ENCODE data around the gene LACTB.

LACTB gene, protein sequence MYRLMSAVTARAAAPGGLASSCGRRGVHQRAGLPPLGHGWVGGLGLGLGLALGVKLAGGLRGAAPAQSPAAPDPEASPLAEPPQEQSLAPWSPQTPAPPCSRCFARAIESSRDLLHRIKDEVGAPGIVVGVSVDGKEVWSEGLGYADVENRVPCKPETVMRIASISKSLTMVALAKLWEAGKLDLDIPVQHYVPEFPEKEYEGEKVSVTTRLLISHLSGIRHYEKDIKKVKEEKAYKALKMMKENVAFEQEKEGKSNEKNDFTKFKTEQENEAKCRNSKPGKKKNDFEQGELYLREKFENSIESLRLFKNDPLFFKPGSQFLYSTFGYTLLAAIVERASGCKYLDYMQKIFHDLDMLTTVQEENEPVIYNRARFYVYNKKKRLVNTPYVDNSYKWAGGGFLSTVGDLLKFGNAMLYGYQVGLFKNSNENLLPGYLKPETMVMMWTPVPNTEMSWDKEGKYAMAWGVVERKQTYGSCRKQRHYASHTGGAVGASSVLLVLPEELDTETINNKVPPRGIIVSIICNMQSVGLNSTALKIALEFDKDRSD

DNA sequence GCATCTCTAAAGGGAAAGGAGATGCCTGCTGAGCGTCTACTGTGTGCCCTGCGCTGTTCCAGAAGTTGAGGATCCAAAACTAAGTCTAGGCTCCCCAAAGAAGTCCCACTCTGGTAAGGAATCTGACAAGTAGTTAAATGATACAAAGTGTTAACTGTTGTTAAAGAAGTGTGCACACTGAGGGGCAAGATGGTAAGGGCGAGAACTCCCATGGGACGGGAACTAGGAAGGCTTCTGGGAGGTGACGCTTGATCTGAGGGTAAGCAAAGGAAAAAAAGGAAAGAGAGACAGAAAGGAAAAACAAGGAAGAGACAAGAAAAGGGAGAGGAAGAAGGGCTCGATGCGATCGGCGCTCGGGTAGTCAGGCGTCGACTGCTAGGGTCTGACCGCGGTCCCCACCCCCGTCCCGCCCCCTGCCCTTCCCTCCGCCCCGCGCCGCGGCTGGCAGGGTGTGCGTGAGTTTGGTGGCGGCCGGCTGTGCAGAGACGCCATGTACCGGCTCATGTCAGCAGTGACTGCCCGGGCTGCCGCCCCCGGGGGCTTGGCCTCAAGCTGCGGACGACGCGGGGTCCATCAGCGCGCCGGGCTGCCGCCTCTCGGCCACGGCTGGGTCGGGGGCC, at the start of gene LACTB:
TSS of gene LACTB (plus strand) at position 480 of the 620 bp plus-strand sequence. CDS start at position 491, 11 bp downstream.
- peak; percentile 88 for DNase-seq (ENCODE audit: low spot score)

DNA sequence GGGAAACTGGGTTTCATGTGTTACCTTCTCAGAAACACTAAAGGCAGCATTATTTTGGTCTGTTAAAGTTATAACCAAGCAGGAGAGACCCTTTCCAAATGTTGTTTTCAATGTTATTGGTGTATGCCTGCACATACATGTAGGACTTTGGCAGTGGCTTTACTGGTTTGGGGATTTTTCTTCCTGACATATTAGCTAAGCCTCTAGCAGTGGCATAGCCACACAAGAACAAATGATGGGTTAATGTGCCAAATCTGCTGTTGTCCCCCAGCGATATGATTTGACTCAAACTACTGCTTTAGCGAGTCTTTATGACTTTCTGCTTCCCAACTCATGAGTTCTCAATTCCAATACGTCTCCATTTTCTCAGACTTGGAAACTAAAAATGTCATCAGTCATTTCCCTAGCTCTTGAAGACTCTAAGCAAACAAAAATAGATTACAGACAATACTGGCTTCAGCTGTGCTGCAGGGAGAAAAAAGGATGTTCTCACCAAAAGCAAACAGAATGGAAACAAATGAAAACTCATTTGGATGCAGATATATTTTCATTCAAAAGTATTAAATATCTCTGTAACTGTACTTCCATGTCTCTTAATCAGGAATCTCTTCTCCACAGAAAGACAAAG, 49.5 kb upstream of the LACTB start:
- no peak for DNase-seq (ENCODE audit: low spot score)

DNA sequence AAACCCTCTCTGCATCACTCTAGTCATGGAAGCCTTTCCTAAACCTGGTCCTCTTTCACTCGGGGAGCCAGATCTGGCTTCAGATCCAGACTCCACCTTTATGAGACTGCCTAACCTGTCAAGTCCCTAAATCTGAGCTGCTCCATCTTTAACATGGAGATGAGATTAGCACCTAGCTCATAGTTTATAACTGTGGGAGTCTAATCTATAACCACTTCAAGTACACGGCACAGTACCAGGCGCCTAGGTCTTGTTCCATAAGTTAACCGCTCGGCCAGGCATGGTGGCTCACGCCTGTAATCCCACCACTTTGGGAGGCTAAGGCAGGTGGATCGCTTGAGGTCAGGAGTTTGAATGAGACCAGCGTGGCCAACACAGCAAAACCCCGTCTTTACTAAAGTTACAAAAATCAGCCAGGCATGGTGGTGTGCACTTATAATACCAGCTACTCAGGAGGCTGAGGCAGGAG, 48.8 kb upstream of the LACTB start:
- no peak for DNase-seq (ENCODE audit: low spot score)

DNA sequence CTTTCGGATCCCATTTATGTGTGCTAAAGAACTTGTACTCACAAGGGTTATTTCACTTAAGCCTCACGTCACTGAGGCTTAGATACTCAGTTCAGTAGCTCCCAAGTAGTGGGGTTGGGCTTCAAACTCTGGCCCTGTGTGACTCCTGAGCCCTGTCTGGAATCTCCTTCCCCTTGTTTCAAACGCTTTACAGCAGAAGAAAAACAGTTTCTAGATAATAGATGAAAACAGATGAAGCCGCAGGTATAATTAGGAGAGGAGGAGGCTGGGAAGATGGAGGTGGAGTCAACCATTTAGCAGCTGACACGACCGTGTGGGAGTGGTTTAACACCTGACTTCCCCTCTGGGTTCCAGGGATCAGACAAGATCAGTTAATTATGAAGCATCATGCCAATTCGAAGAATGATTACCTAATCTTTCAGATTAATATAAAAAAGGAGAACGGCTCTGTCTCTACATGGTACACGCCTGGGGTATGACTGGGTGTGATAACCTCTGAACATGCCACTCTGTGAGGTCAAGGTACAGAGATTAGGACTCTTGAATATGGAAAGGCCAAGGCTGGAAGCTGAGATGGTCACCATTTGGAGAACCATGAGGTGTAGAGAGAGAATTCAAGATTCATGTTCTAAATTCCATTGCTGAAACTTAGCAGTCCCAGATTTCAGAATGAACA, 48.0 kb upstream of the LACTB start:
- DNase-seq (ENCODE audit: low spot score), result no peak

DNA sequence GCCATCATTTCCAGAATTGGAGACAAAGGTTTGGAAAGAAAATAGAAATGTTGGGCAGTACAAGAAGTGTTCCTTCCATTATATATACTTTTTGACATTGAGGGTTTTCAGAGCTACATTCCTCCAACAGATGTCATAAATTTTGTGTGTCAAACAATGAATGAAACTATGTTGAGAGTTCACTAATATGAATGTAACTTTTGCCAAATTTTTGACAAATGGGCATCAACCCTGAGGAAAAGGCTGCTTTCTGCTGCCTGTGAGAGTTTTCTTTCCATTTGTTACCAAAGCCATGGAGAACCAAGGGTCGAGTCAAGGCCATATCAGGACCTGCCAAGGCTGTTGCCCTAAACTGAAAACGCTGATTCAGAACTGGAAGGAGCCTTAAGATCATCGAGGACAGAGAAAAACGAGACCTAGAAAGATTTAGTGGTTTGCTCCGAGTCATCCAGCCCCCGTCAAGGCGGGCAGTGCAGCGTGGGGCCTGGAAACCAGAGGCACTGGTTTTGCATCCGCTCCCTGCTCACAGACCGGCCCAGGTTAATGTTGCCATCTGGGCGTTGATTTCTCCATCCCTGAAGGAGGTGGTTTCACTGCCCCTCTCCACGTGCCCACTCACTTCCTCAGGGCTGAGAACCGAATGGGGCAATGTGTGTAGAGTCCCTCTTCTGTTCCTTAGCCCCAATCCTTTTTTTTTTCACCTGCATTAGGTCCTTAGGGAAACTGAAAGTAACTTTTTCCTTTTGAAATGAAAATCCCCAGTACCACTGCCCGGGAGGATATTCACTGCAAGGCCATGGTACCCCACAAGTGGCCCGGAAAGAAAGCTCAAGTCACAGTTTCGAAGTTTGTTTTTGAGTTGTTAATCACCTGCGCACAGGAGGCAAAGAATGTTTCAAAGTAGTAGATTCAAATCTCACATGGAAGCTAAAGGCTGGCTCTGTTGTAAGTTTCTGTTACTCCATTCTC, 46.4 kb upstream of the LACTB start:
- no peak for DNase-seq (ENCODE audit: low spot score)

DNA sequence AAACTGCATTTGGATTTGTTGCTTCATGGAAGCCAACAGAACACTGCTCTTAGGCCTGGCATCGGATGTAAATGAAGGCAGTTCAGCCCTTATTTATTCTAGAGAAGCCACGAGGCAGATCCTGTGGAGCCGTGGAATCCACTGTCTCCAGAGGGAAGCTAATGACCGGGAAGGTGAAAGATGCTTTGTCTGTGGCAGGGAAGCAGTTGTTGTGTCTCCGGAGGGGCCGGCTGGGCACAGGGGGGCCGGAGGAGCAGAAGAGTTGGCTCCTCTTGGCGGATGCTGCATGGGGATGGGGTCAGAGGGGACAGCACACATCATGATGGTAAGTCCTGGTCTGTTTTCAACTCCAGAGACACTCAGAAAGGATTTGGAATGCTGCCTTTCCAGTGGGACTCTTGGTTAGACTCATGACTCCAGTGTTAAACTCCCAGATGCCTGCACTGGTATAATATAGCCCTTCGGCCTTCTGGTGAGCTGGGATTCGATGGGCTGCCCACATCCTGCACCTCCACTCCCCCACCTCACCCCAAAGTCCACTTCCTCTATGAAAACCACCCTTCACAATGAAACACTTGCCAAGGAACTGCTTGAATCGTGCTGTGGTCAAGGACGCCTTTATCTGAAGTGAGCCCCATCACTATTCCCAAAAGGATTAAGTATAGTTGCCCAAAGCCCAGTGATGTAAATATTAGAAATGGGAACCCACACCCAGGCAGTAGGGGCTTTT, 45.5 kb upstream of the LACTB start:
- DNase-seq (ENCODE audit: low spot score), result no peak

DNA sequence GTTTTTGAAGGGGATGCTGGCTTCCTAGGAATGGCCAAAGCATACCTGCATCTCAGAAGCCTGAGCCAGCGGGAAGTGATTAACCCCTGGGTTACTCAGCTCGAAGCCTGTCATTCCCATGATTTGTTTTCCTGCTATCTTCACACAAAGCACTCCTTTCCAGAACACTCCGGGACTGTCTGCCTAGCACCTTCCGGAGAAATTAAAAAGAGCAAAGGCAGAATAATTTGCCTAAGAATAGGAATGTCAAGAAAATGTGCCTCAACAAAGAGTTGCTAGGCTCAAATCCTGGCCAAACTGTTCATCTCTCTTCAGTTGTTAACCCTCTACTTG, 45.0 kb upstream of the LACTB start:
- DNase-seq (ENCODE audit: low spot score), result no peak

DNA sequence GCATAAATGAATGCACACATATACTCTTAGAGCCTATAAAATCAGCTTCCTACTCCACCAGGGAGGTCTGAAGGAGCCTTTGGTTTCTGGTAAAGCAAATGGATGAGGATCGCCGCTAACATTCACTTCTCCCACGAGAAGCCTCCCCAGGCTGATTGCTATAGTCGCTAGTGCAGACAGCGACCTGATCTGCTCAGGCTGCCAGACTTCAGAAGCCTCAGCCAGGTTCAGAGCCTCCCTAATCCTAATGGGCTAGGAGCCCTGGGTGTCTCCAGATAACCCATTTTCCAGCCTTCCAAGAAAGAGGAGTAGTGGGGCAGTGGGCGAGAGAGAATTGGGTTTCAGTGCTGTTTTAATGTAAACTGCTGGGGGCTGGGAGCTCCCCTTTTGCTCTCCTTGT, 43.7 kb upstream of the LACTB start:
- DNase-seq (ENCODE audit: low spot score), result no peak

DNA sequence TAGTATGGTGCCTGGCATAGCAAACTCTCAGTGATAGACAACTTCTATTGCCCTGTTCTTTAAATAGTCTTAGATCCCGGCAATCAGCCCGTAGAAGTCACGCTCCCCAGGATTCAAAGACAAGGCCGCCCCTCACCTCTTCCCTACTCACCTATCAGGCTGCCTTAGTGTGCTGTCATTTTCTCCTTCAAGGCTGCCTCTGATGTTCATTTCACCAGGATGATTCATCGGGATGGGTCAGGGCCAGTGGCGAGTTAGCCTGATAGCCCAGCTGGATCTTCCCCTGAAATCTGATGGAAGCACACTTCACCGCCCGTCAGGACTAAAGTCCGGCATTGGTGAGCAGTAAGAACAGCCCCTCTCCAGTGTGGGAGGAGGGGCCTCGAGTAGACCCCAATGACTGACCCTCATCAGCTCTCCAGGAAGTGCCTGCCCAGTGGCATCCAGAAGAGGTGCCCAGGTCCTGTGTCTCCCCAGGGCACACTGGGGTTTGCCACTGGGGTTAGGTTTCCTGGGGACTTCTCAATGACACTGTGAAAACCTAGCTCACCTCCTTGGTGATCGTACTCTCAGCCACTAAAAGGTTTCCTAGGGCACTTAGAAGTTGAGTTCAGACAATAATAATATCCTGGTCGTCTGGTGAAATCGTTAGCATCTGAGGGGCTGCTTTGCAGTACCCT, 41.6 kb upstream of the LACTB start:
- no peak for DNase-seq (ENCODE audit: low spot score)

DNA sequence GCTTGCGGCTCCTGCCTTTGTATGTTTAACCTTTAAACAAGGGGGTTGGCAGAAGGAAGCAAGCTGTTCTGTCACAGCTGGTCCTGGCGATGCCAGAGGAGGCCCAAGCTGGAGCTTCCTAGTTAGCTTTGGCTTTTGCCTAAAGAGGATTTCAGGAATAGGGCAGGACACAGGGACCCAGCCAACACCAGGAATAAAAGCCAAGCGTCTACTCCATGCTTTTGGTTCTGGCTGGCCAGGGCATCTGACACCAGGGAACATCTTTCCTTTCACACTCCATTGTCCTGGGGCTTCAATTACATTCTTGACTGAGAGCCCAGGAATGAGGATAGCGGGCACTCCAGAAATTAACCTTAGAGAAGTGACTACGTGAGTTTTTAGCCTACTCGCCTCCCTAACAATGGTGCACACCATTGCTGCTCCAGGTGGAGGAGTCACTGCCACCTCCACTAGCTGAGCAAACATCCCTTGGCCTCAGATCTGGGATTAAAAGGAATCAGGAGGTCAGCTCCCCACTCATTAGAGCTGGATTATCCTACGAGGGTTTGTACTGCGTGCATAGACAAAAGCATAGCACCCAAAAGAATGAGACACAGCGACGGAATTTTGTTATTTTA, 40.9 kb upstream of the LACTB start:
- DNase-seq (ENCODE audit: low spot score), result no peak

DNA sequence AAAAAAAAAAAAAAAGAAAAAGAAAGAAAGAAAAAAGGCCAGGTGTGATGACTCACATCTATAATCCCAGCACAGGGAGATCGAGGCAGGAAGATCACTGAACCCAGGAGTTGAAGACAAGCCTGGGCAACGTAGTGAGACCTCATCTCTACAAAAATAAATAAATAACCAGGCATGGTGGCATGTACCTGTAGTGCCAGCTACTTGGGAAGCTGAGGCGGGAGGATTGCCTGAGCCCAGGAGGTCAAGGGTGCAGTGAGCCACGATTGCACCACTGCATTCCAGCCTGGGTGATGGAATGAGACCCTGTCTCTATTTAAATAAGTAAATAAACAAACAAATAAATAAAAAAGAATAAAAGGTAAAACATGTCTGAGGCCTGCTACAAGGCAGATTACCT, 39.3 kb upstream of the LACTB start:
- no peak for DNase-seq (ENCODE audit: low spot score)

DNA sequence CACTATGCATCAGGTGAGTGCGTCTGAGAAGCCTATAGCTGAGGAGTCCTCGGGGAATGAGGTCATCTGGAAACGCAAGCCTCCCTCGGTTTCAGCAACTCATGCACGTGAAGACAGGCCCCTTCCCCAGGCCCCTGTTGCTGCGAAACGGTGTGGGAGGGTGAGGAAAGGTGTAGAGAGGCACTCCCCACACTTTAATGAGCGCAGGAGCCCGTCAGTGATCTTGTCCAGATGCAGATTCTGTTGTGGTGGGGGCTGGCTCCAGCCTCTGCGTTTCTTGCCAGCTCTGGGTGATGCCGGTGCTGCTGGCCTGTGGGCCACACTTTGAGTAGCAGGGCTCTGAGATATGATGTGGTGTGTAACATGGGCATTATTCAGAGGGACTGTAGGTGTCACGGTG, 38.6 kb upstream of the LACTB start:
- DNase-seq (ENCODE audit: low spot score), result no peak

DNA sequence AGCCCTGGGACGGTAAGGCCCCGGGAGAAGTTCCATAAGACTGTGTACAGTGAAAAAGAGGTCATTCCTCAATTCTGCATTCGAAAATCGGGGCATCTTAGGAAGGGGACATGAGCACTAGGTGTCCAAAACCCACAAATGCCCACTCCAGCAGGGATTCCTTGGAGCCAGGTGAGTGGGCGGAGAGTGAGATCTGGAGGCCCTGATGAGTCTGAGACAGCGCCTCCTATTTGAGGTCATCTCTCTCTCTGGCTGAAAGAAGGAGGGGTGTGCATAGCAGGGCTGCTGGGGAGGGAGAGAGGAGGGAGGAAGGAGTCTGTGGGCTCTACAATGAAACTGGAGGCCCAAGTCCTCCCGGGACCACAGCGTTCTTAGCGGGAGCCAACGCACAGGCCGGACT, 38.1 kb upstream of the LACTB start:
- no peak for DNase-seq (ENCODE audit: low spot score)

DNA sequence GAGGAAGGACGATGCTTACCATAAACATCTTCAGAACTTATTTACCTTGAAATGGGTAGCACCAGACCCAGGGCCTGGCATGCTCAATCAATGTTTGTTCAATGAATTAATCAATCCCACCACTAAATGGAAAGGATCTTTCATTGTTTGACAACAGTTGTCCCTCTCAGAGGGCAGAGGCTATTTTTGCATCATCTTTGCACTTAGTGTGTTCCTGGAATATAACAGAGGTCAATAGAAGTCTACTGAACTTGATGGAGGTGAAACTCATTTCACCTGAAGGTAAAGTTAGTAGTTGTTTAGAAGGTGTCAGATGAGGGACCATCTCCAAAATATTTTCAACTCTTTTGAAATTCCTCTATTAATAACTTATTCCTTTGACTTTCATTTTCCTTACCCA, 36.9 kb upstream of the LACTB start:
- no peak for DNase-seq (ENCODE audit: low spot score)

DNA sequence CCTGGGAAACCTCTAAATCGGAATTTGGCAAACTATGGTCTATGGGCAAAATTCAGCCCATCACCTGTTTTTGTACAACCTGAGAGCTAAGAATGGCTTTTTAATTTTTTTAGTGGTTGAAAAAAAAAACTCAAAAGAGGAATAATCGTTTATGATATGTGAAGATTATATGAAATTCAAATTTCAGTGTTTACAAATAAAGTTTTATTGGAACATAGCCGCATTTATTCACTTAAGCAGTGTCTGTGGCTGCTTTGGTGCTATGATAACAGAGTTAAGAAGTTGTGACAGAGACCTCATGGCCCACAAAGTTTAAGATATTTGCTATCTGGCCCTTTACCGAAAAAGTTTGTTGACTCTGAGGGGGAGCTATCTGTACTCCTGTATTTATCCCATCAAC, 36.4 kb upstream of the LACTB start:
- DNase-seq (ENCODE audit: low spot score), result no peak

DNA sequence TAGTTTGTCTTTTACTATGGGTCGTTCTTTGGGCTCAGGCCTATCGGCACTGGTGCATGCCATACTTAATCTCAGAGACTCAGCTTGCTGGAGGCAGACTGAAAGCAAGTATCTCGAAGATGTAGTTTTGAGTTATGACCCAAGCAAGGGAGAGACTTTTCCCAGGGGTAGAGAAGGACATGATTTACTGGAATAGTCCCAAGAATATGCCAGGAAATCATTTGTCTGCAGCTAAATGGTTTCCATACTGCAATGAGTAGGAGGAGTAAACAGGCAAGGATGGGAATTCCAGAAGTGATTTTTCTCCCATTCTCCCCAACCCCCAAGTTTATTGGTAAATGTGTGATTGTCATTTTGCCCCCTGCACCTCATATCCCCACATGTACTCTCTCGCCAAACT, 35.4 kb upstream of the LACTB start:
- no peak for DNase-seq (ENCODE audit: low spot score)

DNA sequence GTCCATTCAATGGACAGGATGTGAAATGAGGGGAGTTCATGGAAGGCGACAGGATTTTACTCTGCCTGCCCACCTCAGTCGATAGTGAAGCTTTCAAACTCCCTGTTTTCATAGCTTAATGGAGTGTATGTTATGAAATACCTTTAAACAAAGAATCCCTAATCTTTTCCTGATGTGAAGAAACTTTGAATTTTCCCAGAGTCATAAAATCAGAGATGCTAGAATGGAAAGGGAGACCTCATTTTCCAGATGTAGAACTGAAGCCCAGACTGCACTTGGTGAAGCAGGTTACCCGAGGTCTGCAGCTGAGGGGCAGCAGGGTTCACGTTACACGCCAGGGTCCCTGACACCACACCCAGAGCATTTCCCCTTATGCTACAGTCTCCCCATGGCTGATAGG, 34.7 kb upstream of the LACTB start:
- no peak for DNase-seq (ENCODE audit: low spot score)

DNA sequence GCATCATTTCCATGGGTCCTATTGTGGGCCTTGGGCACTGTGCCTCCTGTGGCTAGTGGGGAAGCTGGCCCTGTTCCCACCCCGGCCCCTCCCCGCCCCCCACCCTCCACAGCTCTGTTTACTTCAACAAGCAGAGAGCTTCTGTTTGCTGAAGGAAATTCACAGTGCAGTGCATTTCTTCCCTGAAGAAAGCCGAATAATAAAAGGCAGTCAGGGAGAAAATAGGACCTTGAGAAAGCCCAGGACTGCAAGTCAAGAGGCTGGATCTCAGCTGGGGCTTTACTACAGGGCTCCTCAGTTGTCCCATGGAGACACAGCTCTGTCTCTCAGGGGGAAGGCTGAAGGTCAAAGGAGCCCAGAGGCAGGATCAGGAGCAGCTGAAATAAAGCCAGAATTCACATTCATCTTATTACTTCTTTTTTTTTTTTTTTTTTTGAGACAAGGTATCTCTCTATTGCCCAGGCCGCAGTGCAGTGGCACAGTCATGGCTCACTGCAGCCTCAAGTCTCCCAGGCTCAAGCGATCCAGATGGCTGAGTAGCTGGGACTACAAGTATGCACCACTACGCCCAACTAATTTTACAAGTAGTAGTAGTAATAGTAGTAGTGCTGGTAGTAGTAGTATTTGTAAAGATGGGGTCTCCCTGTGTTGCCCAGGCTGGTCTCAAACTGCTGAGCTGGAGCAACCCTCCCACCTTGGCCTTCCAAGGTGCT, 33.0 kb upstream of the LACTB start:
- no peak for DNase-seq (ENCODE audit: low spot score)

Measured in globus pallidus (tissue), 1 donor.